GM21723 (cell line): ENCODE results near the gene AGPAT1.

ENCODE experiments used
- ATAC-seq: cut with Tn5 transposase; IDR thresholded peaks from one replicate; pipeline ENCODE4 v1.9.1; 2021; ENCODE audit warnings: mild to moderate bottlenecking, moderate library complexity; ENCODE audit not compliant: unreplicated experiment

The AGPAT1 gene

GRCh38 chr6:32173051-32173727 is 2.7 kb downstream of the AGPAT1 start:
- ATAC-seq: no peak

- no peak for ATAC-seq
Observed at GRCh38 chr6:32171234-32171633, 4.7 kb downstream of the AGPAT1 start.

GRCh38 chr6:32170294-32170693 is 5.6 kb downstream of the AGPAT1 start:
- no peak for ATAC-seq

- no peak for ATAC-seq
Observed at GRCh38 chr6:32168807-32169591, 6.9 kb downstream of the AGPAT1 start.

- ATAC-seq: no peak
Observed at GRCh38 chr6:32168350-32168749, 7.5 kb downstream of the AGPAT1 start.

- ATAC-seq: no peak
Observed at GRCh38 chr6:32167761-32168262, 8.1 kb downstream of the AGPAT1 start.

- ATAC-seq: no peak
Observed at GRCh38 chr6:32167154-32167760, 8.6 kb downstream of the AGPAT1 start.

GRCh38 chr6:32166411-32167061 is 9.3 kb downstream of the AGPAT1 start:
- ATAC-seq: no peak

- ATAC-seq: no peak
Observed at GRCh38 chr6:32164295-32164694, 11.6 kb downstream of the AGPAT1 start, which contains the start of gene EGFL8. EGFL8 (plus strand) TSS chr6:32164595; CDS start chr6:32166166, 1,571 bp downstream.

- ATAC-seq: no peak
Observed at GRCh38 chr6:32163559-32164258, 12.2 kb downstream of the AGPAT1 start.

- ATAC-seq: no peak
Observed at GRCh38 chr6:32158052-32158451, 17.8 kb downstream of the AGPAT1 start.

GRCh38 chr6:32156891-32157290 is 19.0 kb downstream of the AGPAT1 start:
- no peak for ATAC-seq

- ATAC-seq: peak; percentile 73
Observed at GRCh38 chr6:32154514-32155161, 21.2 kb downstream of the AGPAT1 start.

- peak; percentile 31 for ATAC-seq
Observed at GRCh38 chr6:32153564-32154513, 22.0 kb downstream of the AGPAT1 start, which contains the start of gene PPT2. PPT2 (plus strand) TSS chr6:32154141; CDS start chr6:32154595, 454 bp downstream.

GRCh38 chr6:32152769-32153563 is 22.9 kb downstream of the AGPAT1 start:
- no peak for ATAC-seq

- ATAC-seq: no peak
Observed at GRCh38 chr6:32151863-32152768, 23.8 kb downstream of the AGPAT1 start, which contains the start of gene PRRT1. PRRT1 (minus strand) TSS chr6:32151939; CDS start chr6:32151827, 112 bp downstream.
